Bone marrow (tissue), 2 donors: ENCODE measurements around the gene ATXN7L1.

Experiments used
- DNase-seq, 2 donors: peaks; one replicate each; lab custom pipeline; 2025; lab: John Stamatoyannopoulos, UW

The ATXN7L1 gene

DNA sequence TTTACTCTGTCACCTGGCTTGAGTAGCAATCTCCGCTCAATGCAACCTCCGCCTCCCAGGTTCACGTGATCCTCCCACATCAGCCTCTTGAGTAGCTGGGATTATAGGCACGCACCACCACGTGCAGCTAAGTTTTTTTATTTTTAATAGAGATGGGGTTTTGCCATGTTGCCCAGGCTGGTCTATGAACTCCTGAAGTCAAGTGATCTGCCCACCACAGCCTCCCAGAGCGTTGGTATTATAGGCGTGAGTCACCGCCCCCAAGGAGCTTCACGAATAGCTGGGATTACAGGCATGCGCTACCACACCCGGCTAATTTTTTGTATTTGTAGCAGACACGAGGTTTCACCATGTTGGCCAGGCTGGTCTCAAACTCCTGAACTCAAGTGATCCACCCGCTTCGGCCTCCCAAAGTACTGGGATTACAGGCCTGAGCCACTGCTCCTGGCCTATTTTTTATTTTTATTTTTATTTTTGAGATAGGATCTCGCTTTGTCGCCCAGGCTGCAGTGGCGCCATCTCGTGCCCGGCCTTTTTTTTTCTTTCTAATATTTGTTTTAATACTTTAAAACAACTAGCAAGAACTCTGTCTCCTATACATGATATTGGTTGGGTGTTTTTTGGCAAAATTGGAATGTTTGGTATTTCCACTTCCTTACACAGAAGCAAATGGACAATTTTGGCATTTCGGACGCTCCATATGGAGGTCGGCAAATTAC lies 296.2 kb downstream of the ATXN7L1 start:
- no peak for DNase-seq

DNA sequence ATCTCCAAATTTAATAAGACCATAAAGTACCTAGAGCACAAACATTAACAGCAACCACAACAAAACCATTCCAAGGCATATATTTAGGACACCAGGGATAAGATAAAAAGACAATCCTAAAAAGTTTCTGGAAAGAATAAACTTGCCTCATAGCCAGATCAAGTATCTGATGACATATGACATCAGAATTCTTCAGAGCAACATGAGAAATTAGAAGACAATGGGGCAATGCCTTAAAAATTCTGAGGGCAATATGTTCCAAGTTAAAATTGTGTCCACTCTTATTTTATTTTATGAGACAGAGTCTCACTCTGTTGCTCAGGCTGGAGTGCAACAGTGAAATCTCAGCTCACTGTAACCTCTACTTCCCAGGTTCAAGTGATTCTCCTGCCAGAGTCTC lies 297.9 kb downstream of the ATXN7L1 start:
- no peak for DNase-seq

DNA sequence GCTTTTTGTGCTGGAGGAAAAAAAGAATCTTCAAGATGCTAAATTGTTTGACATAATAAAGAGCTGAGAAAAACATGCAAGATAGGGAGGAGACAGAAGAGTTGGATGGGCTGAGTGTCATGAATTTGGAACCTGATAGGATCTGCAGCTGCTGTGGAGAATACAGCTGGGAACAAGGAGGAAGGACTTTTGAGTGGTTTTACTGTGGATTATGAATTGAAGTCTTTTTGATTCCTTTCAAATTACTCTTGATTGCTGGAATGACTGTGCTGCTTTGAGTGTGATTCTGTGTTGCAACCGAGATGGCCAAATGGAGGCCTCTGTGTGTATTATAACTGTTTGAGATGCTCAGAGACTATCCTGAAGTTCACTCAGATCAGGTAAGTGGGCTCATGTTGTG lies 299.1 kb downstream of the ATXN7L1 start:
- DNase-seq, result no peak

DNA sequence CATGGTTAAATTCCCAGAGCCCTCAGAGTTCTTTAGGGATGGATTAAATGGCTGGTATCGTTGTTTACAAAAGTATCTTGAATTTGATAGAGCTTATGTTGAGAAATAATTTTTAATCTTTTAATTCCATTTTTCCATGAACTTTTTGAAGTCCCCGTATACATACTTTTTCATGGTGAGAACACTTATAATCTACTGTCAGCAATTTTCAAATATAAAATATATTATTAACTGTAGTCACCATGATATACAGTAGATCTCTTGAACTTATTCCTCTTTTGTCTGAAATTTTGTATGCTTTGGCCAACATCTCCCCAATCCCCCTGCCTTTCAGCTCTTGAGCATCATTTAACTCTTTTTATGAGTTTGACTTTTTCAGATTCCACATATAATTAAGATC lies 304.5 kb downstream of the ATXN7L1 start:
- no peak for DNase-seq

DNA sequence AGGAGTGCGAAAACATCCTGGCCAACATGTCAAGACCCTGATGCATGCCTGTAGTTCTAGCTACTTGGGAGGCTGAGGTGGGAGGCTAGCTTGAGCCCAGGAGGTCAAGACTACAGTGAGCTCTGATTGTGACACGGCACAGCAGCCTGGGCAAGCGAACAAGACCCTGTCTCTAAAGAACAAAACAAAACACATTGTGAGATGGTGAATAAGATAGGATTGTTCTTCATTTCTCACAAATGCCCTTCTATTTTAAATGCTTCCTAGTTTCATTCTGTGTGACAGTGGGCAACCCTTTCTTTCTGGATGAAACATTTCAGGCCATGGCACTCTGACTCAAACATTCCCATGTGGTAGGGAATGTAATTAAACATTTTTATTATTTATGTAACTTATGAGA lies 308.6 kb downstream of the ATXN7L1 start:
- DNase-seq, result no peak

DNA sequence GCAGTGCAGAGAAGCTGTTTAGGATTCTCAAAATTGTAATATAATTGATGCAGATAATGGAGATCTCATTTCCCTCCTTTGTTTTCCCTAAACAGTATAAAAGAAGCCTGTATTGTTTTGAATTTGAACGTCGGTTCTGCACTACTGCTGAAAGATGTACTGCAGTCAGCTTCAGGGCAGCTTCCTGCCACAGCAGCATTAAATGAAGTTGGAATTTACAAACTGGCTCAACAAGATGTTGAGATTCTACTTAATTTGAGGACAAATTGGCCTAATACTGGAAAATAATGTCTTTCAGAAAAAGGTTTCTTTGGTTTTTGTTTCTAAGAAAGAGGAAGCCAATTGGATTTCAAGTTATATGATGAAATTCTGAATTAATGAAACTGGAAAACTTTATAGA lies 309.4 kb downstream of the ATXN7L1 start:
- DNase-seq, result no peak

DNA sequence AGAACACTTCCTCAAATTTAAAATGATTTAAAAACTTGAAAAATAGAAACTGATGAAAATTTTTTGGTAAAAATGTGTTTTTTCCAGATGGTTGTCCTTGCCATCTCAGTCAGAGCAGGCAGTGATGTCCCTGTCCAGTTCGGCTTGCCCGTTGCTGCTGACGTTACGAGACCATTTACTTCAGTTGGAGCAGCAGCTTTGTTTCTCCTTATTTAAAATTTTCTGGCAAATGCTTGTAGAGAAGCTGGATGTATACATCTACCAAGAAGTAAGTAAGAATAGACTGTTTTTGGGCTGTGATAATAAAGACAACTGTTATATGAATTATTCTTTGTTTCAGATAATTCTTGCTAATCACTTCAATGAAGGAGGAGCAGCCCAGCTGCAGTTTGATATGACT lies 311.2 kb downstream of the ATXN7L1 start:
- DNase-seq, result no peak

DNA sequence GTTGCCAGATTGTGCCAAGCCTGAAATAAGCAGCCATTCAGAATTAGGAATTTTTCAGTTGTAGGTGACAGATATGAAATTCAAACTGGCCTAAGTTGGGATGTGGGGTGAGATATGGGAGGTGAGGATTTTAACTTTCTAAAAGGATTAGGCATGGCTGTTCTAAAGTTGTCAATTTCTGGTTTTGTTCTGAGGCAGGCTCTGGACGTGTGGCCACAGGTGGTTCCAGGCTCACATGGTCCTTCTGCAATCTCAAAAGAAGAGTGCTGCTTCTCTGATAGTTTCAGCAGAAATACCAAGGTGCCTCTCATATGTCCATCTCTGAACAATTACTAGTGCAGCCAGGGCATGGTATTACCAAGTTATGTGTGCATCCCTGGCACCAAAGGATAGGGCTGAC lies 316.5 kb downstream of the ATXN7L1 start:
- no peak for DNase-seq
